ENCODE measurements around the gene HEY2. TPM values are rescaled to one million over a fixed set of nuclear protein-coding genes. Genes with fewer than 3 reads are reported as not detected.

Gene HEY2
- total RNA-seq, 2 donors from 2014 or later = 26.5 to 40.9 TPM

DNA sequence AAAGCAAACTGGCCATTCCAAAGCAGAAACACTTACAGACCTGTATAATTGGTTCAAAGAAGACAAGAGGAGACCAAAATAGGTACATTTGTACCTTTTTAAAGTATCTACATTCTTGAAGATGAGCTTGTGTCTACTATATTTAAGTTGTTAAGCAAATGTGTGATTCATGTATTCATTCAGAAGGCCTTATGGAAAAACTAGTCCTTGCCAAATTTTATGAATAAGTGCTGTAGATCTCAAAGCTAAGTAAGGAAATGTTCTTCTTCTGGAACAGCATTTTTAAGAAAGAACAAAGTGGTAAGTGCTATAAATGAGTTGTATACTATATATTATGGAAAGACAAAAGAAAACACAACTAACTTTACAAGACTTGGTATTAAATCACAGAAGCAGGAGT, 22.2 kb upstream of the HEY2 start:
- Histone ChIP-seq H3K27me3 (replicated peaks; ENCODE audit: insufficient read depth) (no peaks in the 10 kb centered on the region), H3K36me3 (no peaks in the 10 kb centered on the region), H3K4me1 (ENCODE audit: control insufficient read depth in 1 of 2, low read depth in 2 of 2) (peaks cover 0 to 17% of the 10 kb centered on the region in 2 donors), H3K27ac (no peak overlapping the region), H3K4me3 (no peak overlapping the region), H3K9me3 (no peaks in the 10 kb centered on the region)
- ATAC-seq (ENCODE audit: insufficient number of reproducible peaks, low FRiP score, low read depth) (no peak), DNase-seq (ENCODE audit: low spot score) (no peak)
- no peak for TF ChIP-seq CTCF (IDR thresholded peaks at IDR 0.05)

- H3K27ac ChIP-seq = no peak overlapping the region
- H3K4me3 ChIP-seq = no peak overlapping the region
- ATAC-seq (ENCODE audit: insufficient number of reproducible peaks, low FRiP score, low read depth) = no peak
- peaks cover 0 to 17% of the 10 kb centered on the region in 2 donors for H3K4me1 ChIP-seq (ENCODE audit: control insufficient read depth in 1 of 2, low read depth in 2 of 2)
- DNase-seq (ENCODE audit: low spot score) = no peak
- H3K9me3 ChIP-seq = no peaks in the 10 kb centered on the region
- H3K36me3 ChIP-seq = no peaks in the 10 kb centered on the region
- no peaks in the 10 kb centered on the region for H3K27me3 ChIP-seq (replicated peaks; ENCODE audit: insufficient read depth)
- no peak for TF ChIP-seq CTCF (IDR thresholded peaks at IDR 0.05)
Measured at GRCh38 chr6:125728739-125729138, 20.7 kb upstream of the HEY2 start.

DNA sequence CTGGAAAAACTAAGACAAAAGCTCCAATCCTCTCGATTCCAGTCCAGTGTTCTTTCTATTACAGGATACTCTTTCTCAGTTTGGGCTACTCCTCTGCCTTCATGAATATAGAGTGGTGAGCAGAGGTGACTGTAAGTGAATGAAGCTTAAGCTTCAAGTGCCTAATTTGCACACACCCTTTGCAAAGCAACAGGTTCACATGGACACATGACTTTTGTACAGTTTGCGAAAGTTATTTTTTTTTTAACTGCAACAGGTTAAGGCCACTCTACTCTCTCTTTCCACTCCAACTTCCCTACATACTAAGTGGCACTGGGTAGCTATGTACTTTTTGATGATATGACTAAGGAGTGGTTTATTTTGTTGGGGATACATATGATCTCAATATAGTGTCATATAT, 19.4 kb upstream of the HEY2 start:
- H3K27me3 ChIP-seq (replicated peaks; ENCODE audit: insufficient read depth) = no peaks in the 10 kb centered on the region
- no peak overlapping the region for H3K27ac ChIP-seq
- no peaks in the 10 kb centered on the region for H3K9me3 ChIP-seq
- TF ChIP-seq CTCF (IDR thresholded peaks at IDR 0.05) = no peak
- H3K4me1 ChIP-seq (ENCODE audit: control insufficient read depth in 1 of 2, low read depth in 2 of 2) = peaks cover 0 to 17% of the 10 kb centered on the region in 2 donors
- no peaks in the 10 kb centered on the region for H3K36me3 ChIP-seq
- H3K4me3 ChIP-seq = no peak overlapping the region
- DNase-seq (ENCODE audit: low spot score) = no peak
- ATAC-seq (ENCODE audit: insufficient number of reproducible peaks, low FRiP score, low read depth) = no peak

GRCh38 chr6:125732398-125732797, 17.0 kb upstream of the HEY2 start:
- Histone ChIP-seq H3K4me3 (no peak overlapping the region), H3K27me3 (replicated peaks; ENCODE audit: insufficient read depth) (no peaks in the 10 kb centered on the region), H3K9me3 (no peaks in the 10 kb centered on the region), H3K27ac (no peak overlapping the region), H3K36me3 (no peaks in the 10 kb centered on the region), H3K4me1 (ENCODE audit: control insufficient read depth in 1 of 2, low read depth in 2 of 2) (peaks cover 0 to 17% of the 10 kb centered on the region in 2 donors)
- no peak for TF ChIP-seq CTCF (IDR thresholded peaks at IDR 0.05)
- ATAC-seq (ENCODE audit: insufficient number of reproducible peaks, low FRiP score, low read depth) (no peak), DNase-seq (ENCODE audit: low spot score) (no peak)

DNA sequence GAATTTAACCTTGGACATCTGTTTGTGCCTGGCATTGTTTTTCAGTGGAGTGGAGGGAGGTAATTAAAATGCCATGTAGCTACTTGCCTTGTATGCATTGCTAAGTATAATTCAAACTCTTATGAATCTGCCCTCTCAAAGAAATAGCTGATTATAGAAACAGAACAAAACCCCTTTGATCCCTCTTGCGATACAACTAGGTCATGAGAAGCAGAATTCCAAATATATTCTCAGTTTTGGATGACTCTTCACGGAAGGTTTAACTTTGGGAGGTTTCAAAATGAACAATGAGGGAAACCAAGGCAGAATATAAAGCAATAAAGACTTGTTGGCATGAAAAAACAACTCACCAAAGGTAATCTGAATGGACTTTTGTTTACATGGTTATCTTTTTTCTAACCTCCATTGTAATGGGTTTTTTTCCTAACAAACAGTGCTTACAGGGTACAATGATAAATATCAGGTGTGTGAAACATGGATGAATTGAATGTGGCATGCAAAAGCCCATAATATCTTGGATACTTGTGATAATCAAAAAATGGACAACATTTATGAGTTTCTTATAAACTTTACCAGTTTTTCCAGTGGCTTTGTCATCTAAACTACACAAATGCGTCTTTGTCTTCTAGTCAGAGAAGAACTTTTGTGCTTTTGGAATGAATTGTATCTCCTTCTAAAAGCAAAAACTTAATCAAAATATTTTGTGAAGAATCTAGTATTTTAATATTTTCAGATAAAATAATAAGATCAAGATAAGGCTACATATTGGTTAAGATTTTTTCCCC, 15.7 kb upstream of the HEY2 start:
- Histone ChIP-seq H3K27ac (no peak overlapping the region), H3K4me1 (ENCODE audit: control insufficient read depth in 1 of 2, low read depth in 2 of 2) (peaks cover 0 to 13% of the 10 kb centered on the region in 2 donors), H3K4me3 (no peak overlapping the region), H3K27me3 (replicated peaks; ENCODE audit: insufficient read depth) (no peaks in the 10 kb centered on the region), H3K36me3 (no peaks in the 10 kb centered on the region), H3K9me3 (no peaks in the 10 kb centered on the region)
- no peak for TF ChIP-seq CTCF (IDR thresholded peaks at IDR 0.05)
- DNase-seq (ENCODE audit: low spot score) (no peak), ATAC-seq (ENCODE audit: insufficient number of reproducible peaks, low FRiP score, low read depth) (no peak)
